NCI-H2081 treated with DMSO at 0.1 percent for 48 hours (cell line): ENCODE data around the gene STAT5A.
"Not testable (repeated sequence)": the region's sequence is repeated elsewhere in the genome, so short reads cannot be mapped to it uniquely, and the experiment has no call there.

Experiments used
- DNase-seq: peaks from one replicate; lab custom pipeline; 2025; lab: John Stamatoyannopoulos, UW

The STAT5A gene

DNA sequence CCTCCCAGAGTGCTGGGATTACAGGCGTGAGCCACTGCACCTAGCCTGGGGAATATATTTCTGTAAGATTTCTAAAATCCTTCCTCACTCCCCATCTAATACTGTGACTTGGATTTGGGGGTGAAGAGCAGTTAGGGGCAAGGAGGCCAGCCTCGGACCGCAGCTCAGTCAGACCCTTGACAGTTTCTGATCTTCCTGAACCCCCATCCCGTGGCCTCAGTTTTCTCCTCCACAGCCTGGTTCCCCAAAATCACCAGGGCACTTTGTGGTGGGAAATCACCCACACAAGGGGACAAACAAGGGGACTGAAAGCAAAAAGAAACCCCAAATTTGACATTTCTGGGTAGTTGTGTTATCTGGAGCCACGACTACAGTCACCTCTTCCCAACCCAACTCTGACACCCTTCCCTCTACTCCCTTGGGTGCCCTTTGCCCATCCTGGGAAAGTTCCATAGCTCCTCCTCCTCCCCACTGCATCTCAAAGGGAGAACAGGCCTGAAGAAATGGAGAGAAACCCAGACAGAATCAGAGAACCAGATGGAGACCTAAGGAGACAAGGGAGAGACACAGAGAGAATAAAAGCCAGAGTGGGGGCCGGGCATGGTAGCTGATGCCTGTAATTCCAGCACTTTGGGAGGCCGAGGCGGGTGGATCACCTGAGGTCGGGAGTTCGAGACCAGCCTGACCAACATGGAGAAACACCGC, 2.8 kb upstream of the STAT5A start:
- DNase-seq = no peak

DNA sequence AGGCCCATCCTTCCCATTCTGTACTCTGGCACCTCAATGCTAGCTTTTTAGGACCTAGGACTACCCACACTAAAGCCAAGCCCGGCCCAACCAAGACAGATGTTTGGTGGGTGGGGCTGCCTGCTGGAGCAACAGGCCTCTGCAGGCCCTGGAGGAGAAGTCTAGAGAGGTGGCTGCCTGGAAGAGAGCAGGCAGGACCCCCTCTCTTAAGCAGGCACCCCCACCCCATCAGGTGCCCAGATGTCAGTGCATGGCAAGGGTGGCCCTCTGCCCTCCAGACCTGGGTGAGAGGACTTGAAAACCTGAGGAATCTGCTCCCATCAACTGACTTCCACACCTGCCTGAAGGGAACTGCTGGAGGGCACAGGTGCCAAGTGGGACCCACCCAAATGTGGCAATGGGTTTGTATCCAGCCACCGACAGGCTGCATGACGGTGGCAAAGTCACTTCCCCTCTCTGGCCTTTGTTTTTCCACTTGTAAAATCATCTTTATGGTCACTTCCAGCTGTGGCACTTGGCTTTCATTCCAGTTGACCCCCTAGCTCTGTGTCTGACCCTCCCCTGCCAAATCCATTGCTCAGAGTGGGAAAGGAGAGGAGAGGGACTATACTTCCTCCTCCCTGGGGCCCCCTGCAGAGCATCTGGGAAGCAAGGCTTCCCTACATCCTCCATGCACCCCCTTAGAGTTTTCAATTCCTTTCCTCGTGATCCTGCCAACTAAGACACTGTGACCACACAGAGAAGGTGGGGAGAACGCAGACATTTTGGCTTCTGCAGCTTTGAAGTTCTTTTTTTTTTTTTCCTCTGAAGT, 1.7 kb upstream of the STAT5A start:
- no peak for DNase-seq

DNA sequence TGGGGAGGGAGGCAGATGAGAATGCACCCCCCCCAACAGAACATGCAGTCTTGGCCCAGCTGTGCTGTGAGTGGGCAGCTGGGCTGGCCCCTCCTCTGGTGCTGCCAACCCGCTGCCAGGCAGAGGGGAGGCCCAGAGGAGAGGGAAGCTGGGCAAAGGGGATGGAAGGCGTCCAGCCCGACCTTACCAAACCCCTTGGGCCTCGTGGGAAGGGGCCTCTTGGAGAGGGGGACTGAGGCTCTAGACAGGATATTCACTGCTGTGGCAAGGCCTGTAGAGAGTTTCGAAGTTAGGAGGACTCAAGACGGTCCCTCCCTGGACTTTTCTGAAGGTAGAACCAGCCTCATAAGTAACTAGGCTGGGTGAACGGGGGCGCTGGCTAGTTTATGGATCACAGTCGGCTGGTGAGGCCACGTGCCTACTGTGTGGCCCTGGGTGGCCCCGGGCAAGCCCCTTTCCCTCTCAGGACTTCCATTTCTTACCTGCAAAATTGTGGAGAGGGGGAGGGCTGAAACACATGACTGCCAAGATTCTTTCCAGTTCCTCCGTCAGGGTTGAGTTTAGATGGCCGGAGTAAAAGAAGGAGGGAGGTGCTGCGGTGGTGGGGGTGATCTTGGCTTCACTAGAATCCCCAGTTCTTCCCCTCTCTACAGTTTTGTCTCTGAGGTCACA, 857 bp upstream of the STAT5A start:
- no peak for DNase-seq

GRCh38 chr17:42288803-42289610, 709 bp downstream of the STAT5A start:
- DNase-seq = no peak

DNA sequence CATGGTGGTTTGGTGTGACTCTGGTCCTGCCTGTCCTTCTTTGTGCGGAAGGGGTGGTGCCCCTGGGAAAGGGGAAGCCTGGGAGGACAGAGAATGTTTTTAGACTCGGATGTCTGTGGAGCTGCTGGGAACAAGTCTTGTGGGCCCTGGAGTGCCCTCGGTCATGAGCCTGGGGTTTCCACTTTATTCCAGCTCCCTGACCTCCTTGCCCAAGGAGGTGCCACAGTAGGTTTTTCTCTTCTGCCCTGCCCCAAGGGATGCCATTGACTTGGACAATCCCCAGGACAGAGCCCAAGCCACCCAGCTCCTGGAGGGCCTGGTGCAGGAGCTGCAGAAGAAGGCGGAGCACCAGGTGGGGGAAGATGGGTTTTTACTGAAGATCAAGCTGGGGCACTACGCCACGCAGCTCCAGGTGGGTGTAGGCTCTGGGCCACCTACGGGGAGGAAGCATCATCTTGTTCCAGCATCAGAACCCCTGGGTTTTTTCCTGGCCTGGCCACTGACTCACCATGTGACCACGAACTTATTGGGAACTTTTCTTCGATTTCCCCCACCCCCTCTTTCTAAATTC, 1.4 kb downstream of the STAT5A start:
- no peak for DNase-seq

GRCh38 chr17:42290577-42290976, 2.3 kb downstream of the STAT5A start:
- DNase-seq = no peak

GRCh38 chr17:42291129-42291528, 2.8 kb downstream of the STAT5A start:
- no peak for DNase-seq

DNA sequence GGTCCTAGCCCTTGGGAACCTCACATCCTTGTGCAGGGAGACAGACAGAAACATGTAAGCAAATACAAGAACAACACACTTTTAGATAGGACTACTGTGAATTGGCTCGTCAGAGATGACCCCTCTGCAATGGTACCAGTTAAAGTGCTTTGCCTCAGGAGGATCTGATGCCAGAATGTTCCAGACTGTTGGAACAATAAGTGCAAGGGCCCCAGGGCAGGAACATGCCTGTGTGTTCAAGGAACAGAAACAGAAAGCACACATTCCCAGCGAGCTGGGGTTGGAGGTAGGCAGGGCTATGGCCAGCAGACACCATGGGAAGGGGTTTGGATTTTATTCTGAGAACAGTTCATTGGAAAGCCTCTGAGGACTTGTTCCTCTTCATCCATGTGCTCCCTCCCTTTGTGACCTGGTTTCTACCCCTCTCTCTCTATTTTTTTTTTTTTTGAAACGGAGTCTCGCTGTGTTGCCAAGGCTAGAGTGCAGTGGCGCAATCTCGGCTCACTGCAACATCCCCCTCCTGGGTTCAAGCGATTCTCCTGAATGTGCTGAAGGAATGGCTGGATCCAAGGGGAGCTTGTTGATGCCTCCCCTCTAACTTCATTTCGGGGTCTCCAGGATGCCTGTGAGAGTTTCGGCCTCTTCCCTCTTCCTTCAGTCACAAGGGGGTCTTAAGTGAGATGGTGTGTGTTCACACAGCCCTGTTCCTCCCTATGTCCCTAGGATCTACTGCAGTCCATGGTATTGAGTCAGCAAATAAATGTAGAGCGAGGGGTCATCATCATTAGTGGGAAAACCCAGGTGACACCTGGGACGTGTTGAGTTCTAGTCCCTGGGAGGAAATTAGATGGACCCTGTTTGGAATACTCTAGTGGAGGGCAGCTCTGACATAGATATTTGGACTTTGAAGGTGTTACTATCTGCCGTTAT, 6.4 kb downstream of the STAT5A start:
- no peak for DNase-seq

DNA sequence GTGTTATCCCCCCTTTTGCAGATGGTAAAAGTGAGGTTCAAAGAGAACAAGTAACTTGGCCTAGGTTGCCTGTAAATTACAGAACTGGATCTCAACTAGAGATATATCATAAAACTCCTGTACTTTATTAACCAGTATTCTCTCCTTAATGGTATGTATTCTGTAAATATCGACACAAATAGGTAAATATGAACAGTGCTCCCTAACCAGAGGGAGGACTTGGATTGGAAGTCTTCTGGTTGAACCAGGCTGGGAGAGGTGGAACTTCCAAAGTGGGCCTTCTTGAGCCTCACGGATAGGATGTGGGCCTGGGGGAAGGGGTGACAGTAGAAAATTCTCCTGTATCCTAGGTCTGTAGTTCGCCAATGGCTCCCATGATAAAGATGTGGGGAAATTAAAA, 7.7 kb downstream of the STAT5A start:
- no peak for DNase-seq

DNA sequence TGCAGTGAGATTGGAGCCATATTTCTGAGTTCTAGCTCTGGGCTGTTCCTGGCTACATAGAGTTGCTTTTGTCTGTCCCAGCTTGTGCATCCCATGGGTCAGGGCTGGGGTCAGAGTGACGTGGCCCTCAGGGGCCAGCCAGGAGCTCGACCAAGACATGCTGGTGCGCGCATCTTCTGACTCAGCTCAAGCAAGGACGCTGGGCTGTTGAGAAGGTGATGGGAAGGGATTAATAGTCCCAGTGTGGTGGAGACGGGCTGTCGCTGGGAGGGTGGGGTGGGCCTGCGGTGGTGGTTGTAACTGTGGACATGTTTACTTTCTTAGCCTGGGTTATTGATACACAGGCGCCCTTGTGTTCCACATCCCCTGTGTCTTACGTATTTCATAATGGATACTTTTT, 9.5 kb downstream of the STAT5A start:
- not testable (repeated sequence) for DNase-seq

DNA sequence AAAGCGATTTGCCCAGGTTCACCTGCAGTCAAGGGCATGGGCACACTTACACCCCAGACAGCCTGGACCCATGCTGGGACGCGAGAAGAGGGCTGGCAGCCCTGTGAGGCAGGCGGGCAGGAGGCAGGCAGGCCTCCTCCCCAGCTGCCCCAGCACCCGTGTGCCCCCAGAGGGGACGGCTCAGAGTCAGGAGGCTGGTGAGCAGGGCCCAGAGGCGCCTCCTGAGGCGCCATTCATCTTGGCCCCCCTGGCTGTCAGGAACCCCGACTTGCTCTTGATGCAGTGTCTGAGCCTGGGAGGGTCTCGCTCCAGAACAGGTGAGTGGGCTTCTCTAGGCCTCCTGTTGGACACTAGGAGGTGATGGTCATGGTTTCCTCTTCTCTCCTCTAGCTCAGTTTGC, 11.1 kb downstream of the STAT5A start:
- DNase-seq = not testable (repeated sequence)

DNA sequence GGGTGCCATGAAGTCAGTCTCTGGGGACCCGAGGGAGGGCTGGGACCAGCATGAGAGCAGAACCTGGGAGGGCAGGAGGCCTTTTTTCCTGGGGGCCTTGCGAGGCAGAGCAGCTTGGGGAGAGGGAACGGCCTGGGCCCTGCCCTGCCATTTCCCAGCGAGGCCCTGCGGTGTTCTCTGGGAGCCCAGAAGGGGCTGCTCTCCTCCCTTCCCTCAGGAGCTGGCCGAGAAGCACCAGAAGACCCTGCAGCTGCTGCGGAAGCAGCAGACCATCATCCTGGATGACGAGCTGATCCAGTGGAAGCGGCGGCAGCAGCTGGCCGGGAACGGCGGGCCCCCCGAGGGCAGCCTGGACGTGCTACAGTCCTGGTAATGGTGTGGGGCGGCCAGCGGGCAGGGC, 11.6 kb downstream of the STAT5A start:
- DNase-seq = not testable (repeated sequence)

GRCh38 chr17:42301022-42301421, 12.7 kb downstream of the STAT5A start:
- no peak for DNase-seq

GRCh38 chr17:42303694-42304093, 15.4 kb downstream of the STAT5A start:
- no peak for DNase-seq

DNA sequence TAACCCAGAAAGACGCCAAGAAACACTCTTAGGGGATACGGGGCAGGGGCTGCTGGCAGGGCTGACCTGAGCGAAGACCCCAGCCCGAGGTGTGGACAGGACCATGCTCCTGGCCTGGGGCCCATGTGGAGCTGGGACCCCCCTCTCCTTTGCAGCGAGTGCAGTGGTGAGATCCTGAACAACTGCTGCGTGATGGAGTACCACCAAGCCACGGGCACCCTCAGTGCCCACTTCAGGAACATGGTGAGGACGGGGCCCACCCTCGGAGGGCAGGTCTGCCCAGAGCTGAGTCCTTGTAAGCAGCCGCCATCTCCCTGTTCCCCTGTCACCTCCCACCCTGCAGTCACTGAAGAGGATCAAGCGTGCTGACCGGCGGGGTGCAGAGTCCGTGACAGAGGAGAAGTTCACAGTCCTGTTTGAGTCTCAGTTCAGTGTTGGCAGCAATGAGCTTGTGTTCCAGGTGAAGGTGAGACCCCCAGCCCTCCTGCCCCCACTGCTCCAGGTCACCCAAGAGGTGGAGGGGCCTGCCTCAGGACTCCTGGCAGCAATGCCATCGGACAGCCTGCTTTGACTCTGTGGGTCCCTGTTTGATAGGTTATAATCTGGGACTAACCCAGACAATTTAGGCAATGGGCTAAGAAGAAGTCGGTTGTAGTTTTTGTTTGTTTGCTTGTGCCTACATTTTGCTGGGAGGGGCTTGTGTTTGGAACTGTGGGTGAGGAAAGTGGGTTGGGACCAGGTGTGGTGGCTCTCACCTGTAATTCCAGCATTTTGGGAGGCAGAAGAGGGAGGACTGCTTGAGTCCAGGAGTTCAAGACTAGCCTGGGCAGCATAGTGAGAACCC, 16.1 kb downstream of the STAT5A start:
- no peak for DNase-seq

DNA sequence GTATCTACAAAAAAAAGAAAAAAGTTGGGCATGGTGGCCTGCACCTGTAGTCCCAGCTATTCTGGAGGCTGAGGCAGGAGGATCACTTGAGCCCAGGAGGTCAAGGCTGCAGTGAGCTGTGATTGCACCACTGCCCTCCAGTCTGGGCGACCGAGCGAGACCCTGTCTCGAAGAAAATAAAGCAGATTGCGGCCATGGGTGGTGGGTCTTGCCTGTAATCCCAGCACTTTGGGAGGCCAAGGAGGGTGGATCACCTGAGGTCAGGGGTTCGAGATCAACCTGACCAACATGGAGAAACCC, 16.7 kb downstream of the STAT5A start:
- not testable (repeated sequence) for DNase-seq

GRCh38 chr17:42305543-42306384, 17.5 kb downstream of the STAT5A start:
- DNase-seq = no peak

DNA sequence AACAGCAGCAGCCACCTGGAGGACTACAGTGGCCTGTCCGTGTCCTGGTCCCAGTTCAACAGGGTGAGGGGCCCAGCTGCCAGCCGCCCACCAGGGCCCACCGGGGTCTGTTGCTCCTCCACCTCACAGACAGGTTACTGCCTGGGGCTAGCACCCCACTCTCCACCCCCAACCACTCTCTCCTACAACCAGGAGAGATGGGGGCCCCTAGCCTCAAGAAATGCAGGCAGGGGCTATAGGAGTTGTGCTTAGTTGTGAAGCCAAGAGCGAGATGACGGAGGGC, 18.0 kb downstream of the STAT5A start:
- DNase-seq = no peak

GRCh38 chr17:42307362-42307927, 19.1 kb downstream of the STAT5A start:
- DNase-seq = no peak
